Left forelimb (tissue), 1 donor: ENCODE data around the gene GTF2E1.
"Not testable (repeated sequence)": the region's sequence is repeated elsewhere in the genome, so short reads cannot be mapped to it uniquely, and the experiment has no call there.

Experiments used
- DNase-seq: peaks from one replicate; pipeline ENCODE4 v3.0.0-alpha.2; 2018; ENCODE audit warnings: low spot score

GTF2E1 gene

DNA sequence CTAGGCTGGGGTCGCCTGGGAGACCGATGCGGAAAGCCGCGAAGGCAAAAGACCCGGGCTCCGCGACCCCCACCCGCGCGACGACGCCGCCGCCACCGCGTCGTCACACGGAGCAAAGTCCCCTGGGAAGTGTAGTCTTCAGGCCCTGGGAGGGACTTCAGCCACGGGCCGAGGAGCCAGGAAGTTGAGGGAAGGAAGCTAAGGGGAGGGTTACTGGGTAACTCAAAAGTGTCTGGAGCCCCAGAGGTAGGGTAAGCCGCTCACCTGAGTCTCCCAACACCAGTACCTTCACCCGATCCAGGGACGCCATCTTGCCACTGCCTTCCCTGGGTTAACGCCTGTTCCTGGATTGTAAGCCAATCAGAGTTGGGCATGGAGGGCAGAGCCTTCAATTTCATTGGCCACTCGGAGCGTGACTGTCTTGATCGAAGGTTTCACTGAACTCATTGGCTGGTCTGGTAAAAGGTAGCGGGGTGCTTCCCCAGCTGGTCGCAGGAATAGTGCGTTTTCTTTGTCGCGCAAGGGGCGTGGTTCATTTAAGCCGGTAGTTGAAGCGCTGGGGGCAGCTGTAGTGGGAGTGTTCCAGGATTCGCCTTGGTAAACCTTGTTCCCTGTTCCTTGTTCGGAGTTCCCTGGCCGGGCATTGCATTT lies at the start of gene GTF2E1, which contains the start of gene RABL3:
GTF2E1 (plus strand) TSS at position 547 of the 651 bp plus-strand sequence. CDS start 7,809 bp downstream, outside the sequence.
RABL3 (minus strand) TSS at position 319 of the 651 bp plus-strand sequence; CDS start at position 310, 9 bp downstream.
- peak; percentile 97 for DNase-seq

DNA sequence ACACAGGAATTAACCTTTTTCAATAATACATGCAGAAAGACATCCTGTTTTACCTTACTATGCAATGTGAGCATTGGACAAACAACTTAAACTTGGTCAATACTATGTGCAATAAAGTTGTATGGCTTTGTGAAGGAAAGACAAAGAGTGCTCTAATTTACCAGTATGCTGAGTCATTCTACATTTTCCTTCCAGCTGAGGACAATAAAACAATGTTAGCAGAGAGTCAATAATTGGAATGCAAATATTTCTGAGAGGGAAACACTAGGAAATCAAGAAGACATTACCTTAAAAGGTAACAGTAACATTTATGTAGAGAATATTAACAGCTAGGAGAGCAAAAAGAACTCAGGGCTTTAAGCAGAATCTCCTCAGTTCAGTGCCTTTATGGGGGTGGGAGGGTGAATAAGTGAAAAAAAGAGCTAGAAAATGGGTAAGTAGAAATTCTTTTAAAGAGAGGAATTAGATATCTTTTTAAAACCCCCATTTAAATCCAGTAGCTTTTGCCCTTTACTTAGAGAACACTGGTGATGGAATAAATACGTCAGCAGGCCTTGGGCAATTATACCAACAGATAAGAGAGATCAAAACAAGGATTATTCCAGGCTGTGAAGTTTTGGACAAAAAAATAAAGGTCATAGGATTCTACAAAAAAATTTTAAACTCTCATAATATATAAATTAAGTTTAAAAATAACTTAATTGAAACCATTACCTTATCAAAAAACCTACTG lies 48.9 kb upstream of the GTF2E1 start:
- DNase-seq: no peak

DNA sequence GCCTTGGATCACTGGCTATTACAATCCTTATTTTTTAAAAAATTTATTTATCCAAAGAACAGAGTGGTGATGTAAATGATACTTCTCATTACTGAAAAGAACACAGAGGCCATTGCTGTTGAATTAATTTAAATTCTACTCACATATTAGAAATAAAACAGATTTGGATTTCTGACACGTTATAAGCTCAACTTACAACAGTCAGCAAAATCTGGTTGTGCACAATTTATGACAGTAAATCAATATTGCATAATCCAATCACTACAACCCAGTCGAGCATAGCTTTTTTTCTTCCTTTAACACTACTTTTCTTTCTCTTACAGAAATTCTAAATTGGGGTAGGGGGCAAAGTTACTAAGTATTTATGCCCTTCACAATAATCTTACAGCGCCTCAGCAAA lies 43.2 kb upstream of the GTF2E1 start:
- DNase-seq: no peak

DNA sequence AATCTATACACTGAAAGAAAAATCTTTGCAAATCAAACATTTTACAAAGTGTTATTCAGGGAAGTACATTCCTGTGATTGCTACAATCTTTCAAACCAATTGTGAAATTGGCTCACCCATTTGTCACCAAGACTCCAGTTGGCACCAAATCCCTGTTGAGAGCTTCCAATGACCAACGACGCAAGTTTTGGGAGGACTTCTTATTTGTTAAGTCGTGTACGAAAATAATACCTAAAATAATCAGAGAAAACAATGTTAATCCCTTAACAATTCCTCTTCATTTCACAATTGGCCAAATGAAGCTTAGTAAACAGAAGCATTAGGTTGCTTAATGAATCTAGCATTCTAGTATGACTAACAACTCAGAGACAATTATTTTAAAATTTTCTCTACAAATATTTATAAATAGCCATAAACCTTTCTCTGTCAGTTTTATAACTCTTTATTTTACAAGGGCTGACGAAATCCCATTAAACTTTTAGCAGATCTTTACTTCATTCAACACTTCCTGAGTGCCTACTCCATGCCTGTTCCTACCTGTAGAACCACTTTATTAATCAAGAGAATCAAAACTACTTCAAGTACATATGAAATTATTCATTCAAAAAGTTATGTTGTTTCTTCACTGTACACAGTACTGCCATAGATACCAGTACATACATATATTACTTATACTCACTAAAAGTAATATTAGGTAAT lies 36.5 kb upstream of the GTF2E1 start:
- DNase-seq: no peak

DNA sequence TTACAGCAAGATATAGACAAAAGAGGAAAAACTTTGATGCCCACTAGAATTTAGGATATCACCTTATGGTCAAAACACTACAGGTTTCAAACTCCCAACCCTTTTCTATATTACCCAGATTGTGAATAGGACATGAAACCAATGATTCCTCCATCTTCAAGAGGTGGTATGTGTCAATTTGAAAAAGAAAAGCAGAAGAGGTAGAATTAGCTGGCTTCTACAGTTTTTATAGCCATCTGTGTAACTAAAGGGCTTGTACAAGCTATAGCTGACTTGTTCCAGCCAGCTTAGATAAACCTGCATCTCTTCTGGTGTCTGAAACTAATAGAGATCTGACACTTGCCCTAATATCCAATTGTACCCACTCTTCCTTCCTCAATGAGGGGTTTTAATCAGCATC lies 35.6 kb upstream of the GTF2E1 start:
- DNase-seq: no peak

DNA sequence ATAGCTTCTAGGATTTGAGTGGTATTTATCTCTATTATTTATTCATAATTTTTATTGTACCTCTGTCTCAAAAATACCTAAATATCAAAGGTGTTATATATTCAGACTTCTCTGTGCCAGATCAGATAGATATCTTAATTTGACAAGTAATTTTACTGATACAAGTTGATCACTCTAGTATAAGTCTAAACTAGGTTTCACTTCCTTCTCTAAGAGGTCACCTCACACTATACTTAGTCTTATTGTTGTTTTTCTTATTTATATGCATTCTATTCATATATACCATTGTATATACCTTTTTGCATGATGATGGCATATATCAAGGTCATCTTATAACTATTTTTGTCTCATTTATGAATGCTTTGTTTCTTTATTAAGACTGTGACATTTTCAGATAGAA lies 34.1 kb upstream of the GTF2E1 start:
- DNase-seq: no peak

DNA sequence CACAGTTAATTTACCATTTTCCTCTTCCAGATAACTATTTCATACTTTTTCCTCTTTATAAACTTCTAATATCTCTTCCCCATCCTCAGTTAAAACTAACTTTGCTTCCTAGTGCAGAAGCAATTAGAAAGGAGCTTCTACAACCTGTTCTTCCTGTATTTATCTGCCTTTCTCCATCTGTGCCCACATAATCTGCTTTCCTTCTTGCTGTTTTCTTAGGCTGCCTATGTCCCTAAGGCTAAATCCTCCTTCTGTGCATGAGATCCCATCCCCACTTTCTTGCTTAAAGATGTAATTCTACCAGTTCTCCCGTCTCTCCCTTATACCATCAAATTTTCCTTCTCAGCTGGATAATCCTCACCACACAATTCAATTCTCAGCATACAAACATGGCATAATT lies 32.2 kb upstream of the GTF2E1 start:
- no peak for DNase-seq

DNA sequence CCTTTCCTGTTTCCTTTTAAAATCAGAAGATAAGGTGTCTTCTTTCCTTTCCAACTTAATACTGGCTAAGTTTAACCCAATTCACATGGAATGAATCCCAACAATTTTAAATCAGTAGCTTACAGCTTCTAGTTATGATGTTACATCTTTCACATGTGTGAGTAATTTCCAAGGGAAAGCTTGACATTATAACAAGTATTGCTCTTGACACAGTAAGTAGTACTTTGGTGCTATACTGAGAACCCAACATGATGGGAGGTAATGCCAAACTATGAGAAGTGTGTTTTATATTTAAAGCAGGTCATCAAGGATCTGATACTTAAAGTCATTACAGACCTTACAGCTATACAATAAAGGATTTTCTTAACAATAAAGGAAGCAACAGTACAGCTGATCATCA lies 29.3 kb upstream of the GTF2E1 start:
- no peak for DNase-seq

DNA sequence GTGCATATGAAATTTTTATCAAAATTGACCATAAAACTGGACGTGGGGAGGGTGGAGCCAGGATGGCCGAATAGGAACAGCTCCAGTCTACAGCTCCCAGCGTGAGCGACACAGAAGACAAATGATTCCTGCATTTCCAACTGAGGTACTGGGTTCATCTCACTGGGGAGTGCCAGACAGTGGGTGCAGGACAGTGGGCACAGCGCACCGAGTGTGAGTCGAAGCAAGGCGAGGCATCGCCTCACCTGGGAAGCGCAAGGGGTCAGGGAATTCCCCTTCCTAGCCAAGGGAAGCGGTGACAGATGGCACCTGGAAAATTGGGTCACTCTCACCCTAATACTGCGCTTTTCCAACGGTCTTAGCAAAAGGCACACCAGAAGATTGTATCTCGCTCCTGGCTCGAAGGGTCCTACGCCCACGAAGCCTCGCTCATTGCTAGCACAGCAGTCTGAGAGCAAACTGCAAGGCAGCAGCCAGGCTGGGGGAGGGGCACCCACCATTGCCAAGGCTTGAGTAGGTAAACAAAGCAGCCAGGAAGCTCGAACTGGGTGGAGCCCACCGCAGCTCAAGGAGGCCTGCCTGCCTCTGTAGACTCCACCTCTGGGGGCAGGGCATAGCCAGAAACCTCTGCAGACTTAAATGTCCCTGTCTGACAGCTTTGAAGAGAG lies 23.2 kb upstream of the GTF2E1 start:
- not testable (repeated sequence) for DNase-seq

DNA sequence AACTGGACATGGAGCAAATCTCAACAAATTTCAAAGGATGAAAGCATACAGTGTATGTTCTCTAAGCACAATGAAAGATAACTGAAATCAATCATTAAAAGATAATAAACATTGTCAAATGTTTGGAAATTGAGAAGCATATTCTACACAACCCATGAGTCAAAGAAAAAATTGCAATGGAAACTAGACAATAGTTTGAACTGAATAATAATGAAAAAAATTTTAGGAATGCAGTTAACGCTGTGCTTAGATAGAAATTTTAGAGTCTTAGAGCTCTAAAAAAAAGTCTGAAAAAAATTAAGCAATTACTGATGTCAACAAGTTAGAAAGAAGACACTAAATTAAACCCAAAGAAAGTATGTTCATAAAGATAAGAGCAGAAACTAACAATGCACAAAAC lies 15.8 kb upstream of the GTF2E1 start:
- DNase-seq: no peak

DNA sequence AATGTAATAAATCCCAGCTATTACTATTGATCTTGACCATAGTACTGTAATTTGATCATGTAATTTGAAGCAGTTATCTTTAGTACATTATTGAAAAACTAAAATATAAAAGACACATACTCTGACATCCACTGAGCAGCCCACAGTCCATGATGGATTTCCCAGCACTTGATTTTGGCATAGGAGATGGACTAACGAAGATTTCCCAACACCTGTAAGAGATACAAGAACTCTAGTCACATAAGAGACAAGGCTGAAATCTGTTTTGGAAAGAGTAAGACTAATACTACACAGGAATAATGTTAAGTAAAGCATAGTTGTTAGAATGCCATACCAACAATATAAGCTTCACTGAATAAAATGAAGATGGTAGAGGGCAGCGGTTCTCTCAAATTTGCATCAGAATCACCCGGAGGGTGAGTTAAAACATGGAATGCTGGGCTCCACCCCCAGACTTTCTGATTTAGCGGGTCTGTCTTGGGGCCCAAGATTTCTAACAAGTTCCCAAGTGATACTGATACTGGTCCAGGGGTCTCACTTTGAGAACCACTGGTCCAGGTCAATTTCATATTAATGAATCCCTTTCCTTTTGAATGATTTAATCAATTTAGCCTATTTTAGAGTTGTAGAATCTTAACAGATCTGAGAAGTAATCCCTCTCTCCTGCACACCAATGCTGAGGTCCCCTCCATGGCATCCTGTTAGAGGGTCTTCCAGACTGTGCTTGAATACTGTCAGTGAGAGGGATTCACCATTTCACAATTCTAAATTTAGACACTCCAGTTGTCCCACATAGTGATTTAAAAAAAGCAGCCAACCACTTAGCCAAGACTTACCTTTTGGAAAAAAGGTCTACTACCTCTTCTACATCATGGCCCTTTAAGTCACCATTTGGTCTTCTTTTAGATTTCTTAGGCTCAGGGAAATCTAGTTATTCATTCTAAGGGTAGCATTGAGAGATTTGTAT lies 11.7 kb upstream of the GTF2E1 start:
- no peak for DNase-seq

DNA sequence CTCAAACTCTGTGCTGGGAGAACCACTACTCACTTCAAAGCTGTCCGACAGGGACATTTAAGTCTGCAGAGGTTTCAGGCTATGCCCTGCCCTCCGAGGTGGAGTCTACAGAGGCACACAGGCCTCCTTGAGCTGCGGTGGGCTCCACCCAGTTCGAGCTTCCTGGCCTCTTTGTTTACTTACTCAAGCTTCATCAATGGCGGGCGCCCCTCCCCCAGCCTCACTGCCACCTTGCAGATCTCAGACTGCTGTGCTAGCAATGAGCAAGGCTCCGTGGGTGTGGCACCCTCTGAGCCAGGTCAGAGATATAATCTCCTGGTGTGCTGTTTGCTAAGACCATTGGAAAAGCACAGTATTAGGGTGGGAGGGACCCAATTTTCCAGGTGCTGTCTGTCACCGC lies 4.5 kb upstream of the GTF2E1 start:
- not testable (repeated sequence) for DNase-seq

DNA sequence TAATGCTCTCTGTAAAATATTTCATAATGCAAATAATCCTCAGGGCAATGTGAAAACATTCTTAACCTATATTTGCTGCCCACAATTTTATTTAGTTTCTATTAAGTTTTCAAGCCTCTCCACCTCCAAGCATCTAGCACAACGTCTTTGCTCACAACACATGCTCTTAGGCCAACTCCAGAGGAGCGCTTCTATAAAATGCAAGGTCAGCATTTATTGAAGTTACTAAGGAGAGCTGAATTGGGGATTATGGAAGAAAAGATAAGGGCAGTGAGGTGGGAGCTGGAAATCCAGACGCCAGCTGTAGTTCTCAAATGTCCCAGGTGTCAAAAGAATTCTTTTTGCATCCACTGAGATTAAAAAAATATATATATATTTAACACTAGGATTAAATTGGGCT lies 1.2 kb upstream of the GTF2E1 start:
- no peak for DNase-seq

DNA sequence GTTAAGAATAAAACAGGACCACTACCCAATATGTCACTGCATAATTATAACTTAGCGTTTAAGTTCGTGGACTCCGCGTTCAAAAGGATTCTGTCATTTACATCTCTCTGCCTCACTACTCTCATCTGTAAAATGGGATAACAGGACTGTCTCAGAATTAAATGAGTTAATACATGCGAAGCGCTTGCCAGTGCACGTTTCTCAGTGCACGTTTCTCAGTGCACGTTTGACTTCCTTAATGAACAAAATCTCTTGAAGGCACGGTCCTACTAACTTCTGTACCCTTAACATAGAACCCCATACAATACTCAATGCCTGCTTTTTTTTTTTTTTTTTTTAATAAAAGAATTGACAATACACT lies 727 bp upstream of the GTF2E1 start:
- DNase-seq: no peak

DNA sequence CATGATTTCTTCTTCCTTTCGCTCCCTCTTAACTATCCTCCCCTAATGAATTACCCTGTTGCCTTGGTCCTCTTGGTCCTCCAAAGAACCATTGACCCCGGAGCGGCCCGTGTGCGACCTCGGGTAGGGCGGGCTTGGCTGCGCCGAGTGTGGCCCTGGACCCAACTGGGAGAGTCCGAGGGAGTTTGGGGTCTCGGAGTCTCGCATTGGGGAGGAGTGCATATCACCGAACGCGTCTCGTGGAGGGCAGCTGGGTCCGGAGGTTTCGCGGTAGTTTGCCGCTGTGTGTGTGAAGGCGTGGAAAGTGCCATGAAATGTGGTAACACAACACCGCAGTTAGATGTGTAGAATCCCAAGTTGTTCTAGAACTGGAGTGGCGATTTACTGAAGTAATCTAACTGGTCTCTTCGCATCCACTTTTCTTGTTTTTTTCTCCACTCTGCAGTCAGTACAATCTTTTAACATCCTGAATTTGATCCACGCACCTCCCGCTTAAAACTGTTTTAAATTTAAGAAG lies 363 bp downstream of the GTF2E1 start:
- no peak for DNase-seq

DNA sequence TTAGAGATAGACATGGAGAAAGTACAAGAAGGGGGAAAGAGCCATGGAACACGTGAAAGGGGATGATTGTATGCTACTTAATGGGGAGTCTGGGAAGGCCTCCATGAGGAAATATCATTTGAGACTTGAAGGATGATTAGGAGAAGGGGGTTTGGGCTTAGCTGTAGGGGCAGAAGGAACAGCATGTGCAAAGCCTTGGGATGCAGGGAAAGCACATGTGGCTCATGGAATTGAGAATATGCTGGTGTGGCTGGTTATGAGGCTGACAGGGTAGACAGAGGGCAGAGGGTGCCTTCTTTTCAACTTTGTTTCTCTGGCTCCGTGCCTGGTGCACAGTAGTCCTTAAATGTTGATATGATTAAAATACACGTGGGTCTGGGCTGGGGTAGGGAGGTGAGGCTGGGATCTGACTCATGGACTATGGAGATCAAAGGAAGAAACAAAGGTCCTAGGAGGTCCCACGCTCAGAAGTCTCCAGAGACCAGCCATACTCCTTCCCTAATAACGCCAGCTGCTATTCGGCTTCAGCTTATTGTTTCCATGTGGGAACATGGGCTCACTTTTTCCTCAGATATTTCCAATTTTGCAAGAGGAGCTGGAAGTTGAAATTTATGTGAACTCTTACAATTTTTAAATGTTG lies 1.1 kb downstream of the GTF2E1 start:
- DNase-seq: no peak

DNA sequence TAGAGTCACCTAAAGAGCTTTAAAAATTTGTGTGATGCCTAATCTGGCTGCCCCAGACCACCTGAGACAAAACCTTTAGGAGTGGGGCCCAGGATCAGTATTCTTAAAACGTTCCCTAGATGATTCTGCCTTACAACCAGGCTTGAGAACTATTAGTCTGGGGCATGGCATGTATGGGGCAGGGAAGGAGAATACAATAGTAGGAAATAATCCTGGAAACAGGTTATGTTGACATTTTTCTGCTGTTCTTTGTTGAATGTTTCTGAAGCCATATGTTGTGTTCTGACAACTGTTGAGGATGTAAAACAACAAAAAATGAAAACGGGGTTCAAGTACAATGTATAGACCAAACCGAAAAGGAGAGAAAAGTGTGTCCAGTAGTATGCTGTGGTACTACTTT lies 2.9 kb downstream of the GTF2E1 start:
- DNase-seq: no peak

DNA sequence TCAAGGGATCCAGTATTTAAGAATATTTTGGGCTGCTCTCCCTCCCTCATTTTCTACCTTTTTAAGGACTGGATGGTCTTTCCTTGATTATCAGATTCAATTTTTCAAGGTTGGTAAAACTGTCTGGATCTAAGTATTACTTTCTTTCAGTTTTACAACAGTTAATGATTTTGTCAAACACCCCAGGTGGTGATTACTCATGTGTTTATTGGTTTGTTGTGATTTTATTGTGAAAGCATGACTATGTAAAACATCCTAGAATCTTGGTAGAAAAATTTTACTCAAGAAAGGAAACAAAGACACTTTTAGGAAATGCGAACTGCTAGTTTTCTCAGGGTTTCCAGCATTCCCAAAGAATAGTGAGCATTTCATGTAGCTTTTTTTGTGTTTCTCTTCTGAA lies 7.3 kb downstream of the GTF2E1 start:
- DNase-seq: no peak

DNA sequence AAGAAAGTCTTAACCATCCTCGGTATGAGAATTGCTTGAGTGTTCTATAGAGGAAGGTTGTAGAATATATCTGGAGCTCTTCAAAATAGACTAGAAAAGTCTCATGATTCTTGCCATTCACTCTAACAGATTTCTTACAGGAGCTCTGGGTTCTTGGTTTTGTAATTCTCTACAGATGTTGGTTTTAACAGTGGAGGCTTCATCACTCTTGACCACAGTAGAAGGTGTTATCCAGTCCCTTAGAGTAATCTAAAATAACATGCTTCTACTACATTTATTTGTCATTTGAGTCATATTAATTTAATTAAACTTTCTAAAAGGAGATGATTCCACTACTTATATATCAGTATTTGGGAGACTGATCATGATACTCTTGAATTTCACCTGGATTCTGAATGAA lies 9.7 kb downstream of the GTF2E1 start:
- DNase-seq: no peak

DNA sequence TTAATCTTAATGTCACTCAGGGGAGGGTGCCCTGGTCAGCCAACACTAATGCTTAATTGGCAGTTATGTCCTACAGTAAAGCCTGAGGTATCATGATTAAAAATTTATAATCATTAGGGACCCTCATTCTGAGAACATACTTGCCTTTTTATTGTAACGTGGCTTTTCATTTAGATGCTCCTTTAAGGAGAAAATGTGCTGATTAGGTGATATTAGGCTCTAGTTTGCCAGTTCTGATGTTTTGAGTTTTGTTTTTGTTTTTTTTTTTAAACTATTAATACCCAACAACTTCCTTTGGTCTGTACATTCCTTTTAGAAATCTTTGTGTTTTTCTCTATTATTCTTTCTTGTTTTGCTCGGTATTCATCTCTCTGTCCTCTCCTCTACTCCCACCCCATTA lies 10.3 kb downstream of the GTF2E1 start:
- no peak for DNase-seq

DNA sequence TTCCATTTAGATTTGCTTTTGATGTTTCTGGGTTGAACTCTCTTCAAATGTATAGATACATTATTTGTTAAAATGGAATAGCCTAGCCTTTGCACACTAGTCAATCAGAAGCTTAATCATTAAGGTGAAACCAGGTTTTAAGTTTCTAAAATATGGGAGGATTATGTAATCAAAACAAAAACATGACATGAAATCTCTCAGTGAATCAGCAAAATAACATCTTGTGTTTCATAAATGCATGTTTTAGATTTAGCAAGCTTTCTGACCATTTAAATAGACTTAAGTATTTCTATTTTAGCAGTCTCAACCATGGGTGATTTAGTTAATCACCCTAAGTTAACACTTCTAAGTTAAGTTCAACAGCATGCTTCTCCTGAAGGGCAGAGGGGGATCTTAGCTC lies 11.3 kb downstream of the GTF2E1 start:
- DNase-seq: no peak
